IPS DF 4.7 (cell line): Measurements from ENCODE around the gene CHD5.

ENCODE experiments used
- DNase-seq: peaks from one replicate; pipeline ENCODE4 v3.0.0-alpha.2; 2013; ENCODE audit warnings: low spot score; ENCODE audit errors: extremely low read depth

The CHD5 gene

GRCh38 chr1:6113745-6114144 lies 66.4 kb downstream of the CHD5 start:
- no peak for DNase-seq

DNA sequence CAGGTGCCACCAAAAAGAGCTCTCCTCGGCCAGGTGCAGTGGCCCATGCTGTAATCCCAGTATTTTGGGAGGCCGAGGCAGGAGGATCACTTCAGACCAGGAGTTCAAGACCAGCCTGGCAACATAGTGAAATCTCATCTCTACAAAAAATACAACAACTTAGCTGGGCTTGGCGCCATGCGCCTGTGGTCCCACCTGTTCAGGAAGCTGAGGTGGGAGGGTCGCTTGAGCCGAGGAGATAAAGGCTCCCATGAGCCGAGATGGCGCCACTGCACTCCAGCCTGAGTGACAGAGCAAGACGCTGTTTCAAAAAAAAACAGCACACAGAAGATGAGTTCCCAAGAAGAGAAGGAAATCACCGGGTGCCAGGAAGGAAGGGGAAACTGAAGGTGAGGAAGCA lies 67.0 kb downstream of the CHD5 start:
- no peak for DNase-seq

GRCh38 chr1:6112690-6113005 lies 67.5 kb downstream of the CHD5 start:
- no peak for DNase-seq

DNA sequence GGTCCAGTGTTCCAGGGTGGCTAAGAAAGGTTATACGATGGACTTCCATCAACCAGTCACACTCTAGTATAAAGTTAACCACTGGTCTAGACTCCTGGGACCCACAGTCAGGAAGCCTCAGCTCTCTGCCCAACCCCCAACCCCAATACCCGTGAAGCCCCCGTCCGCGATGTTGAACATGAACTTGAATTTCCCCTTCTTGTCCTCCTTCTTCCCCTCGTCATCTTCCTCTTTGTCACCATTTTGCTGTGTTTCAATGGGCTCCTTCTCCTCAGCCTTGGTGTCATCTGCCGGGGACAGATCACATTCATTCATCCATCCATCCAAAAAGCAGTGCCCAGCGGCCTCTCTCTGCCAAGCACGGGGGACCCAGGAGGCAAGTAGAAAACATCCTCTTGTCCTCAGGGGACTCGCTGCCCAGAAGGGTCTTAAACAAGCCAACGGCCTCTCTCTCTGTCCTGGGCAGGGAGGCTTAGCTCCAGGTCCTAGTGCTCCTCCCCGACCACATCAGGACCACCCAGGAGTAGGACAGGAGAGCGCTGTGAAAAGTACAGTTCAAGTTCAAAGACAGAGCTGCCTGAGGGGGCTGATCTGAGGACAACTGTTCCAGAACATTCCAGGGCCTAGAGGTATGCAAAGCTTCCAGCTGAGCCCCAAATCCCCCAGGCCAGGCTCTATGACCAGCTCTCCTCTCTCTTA lies 68.0 kb downstream of the CHD5 start:
- DNase-seq: no peak

GRCh38 chr1:6111571-6111970 lies 68.5 kb downstream of the CHD5 start:
- DNase-seq: no peak

- DNase-seq: no peak
These were observed 69.8 kb downstream of the CHD5 start for GRCh38 chr1:6110326-6110725.

GRCh38 chr1:6109688-6110087 lies 70.4 kb downstream of the CHD5 start:
- DNase-seq: no peak

DNA sequence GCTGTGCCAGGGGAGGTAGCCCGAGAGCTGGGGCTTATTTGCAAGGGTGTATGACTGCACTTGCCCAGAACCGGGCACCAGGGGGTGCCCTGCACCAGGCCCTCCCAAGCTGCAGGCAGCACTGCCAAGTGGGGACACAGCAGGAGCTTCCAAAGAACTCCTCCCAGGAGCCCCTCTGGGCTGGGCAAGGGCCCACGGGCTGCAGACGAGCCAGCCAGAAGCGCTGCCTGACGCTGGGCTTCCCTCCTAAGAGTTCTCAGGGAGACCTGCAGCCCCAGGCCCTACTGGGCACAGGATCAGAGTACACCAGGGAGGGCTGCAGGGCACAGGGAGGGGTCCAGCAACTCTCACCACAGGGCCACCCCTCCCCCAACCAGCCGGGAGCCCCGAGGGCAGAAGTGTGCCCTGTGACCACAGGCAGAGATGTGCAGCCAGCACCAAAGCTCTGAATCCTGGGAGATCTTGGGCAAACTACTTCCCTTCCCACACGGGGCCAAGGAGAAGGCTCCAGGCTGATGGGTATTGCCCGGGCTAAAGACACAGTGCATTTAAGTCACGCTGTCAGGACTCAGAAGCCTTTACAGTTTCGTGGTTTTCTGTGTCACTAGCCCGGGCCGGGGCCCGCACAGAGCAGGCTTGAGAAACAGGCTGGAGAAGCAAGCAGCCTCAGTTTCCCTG lies 71.0 kb downstream of the CHD5 start:
- peak; percentile 7 for DNase-seq

- no peak for DNase-seq
These were observed 71.6 kb downstream of the CHD5 start for GRCh38 chr1:6108476-6108875.

DNA sequence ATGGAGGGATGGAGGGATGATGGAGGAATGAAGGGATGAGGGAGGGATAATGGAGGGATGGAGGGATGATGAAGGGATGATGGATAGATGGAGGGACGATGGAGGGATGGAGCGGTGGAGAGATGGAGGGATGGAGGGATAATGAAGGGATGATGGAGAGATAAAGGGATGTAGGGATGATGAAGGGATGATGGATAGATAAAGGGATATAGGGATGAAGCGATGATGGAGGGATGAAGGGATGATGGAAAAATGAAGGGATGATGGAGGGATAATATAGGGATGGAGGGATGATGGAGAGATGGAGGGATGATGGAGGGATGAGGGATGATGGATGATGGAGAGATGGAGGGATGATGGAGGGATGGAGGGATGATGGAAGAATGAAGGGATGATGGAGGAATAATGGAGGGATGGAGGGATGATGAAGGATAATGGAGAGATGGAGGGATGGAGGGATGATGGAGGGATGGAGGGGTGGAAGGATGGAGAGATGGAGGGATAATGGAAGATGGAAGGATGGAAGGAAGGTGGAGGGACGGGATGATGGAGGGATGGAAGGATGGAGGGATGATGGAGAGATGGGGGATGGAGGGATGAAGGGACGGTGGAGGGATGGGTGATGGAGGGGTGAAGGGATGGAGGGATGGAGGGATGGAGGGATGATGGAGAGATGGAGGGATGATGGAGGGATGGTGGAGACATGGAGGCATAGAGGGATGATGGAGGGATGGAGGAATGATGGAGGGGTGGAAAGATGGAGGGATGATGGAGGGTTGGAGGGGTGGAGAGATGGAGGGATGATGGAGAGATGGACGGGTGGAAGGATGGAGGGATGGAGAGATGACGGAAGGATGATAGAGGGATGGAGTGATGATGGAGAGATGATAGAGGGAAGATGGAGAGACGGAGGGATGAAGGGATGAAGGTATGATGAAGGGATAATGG lies 72.4 kb downstream of the CHD5 start:
- no peak for DNase-seq

GRCh38 chr1:6106977-6107376 lies 73.1 kb downstream of the CHD5 start:
- no peak for DNase-seq

GRCh38 chr1:6106321-6106731 lies 73.8 kb downstream of the CHD5 start:
- no peak for DNase-seq

DNA sequence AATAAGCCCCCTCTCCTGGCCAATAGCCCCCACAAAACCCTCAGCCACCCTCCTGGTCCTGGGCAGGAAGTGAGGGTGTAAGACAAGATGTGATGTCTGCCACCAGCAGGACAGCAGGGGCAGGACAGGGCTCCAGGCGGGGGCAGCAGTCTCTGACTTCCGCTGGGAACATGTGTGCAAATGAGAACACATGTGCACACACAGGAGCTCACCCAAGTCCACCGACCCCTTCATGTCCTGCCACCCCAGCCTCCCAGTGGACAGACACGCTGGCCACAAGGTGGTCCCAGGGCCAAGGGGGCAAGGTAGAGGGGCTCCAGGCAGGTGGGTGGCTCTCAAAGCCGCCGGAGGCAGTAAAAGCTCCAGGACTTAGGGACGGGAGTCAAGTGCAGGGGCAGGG lies 74.4 kb downstream of the CHD5 start:
- no peak for DNase-seq

DNA sequence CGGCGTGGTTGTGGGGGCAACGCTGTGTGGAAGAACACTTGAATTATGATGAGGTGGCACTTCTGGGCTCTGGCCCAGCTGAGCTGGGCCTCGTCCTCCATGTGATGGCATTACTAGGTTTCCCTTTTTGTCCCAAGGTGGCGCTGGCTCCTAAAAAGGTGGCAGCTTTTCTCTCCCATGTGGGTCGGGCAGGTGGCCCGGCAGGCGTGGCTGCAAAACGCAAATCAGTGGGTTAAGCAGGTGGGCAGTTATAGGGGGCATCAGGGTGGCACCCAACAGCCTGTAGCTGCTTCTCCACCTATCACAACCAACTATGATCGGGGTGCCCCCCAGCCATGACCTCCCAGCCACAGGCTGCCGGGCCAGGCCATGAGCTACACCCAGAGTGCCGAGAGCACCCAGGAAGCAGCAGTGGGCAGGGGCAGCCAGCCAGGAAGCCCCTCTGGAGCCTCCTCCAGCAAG lies 74.9 kb downstream of the CHD5 start:
- no peak for DNase-seq

- DNase-seq: no peak
These were observed 75.5 kb downstream of the CHD5 start for GRCh38 chr1:6104631-6105030.

DNA sequence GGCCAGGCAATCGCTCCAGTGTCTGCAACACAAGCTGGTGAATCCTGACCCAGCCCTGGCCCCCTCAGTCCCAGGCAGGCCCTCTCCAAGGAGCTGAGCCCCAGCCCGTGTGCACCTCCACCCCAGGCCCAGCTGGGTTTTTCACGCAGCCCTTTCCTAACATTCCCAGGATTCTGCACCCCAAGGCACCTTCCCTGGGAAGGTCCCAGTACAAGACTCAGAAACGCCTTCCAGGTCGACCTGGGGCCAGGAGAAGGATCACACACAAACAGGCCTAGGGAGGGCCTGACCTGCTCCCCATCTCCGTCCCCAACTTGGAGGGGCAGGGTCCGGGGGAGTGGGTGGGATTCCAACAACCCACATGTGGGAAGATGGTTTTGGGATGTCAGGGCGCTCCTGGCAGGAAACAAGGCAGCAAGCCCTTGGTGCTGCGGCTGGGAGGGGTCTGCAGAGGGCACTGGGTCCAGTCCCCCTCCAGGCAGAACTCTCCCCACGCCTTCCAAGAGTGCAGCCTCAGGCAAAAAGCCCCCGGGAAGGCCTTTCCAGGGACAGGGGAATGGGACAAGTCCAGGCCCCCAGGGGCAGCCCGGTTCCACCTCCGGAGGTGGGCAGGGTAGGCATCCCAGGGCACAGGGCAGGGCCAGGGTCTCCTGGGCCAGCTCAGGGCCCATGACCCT lies 76.1 kb downstream of the CHD5 start:
- DNase-seq: no peak

DNA sequence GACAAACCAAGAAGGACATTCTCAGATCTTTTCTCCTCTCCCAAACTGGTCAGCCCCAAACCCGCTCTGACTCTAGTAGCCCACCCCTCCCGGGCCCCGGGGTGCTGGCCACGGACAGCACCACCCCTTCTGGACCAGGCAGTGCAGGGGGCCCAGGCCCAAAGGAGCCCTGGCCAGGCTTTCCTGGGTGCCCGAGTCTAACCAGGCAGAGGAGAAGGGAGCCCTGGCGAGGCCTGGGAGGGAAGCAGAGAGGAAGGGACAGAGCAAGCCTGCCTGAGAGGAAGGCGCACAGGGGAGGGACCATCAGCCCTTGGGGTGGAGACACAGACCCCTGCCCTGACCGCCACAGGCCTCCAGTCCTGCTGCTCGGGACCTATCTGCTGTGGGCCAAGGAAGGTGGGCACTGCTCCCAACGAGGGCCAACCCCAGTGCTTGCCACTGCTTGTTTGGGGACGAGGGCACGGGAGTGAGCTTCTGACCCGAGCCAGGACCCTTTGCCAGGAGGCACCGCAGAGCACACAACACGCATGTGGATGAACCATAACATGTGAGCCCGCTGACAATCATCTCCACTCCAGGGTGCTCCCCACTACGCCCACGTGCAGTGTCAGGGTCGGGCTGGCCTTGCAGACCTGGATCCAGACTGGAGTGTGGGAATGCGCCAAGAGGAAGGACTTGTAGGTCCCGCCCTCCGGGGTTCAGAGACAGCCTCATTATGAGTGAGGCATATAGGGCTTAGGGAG lies 76.8 kb downstream of the CHD5 start:
- no peak for DNase-seq

- no peak for DNase-seq
These were observed 77.6 kb downstream of the CHD5 start for GRCh38 chr1:6102532-6102845.

DNA sequence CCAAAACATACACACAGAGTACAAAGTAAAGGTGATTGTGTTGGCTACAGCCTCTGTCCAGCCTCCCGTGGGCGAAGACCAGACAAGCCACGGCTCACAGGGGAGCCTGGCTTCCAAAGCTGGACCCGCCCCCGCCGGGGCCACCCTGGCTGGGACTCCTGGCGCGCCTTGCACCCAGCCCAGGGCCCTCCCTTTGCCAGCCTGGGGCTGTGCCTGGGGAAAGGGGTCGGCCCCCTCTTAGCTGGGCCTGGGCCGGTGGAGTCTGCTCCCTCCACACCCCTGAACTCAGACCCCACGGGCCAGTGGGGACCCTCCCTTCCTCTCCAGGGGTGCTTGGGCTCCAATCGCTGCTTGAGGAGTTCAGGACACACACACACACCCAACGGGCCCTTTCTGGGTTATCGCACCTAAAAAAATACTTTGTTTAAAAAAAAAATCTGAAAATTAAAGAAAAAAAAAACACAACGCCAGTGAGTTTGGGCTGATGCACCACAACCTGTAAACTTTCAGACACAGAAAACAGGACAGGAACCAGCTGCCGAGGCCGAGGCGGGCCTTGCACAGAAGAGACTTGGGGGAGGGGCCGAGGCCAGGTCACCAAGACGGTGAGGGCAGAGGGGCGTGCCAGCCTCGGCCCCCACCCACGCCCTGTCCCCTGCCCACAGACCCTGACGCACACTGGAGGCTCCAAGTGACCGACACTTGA lies 78.1 kb downstream of the CHD5 start:
- no peak for DNase-seq
